Panc1 (cell line): ENCODE data around the gene RGS13. TPM values are rescaled to one million over a fixed set of nuclear protein-coding genes. Genes with fewer than 3 reads are reported as not detected.

ENCODE experiments used
- ATAC-seq: fragments of 200-7000 bp; cut with Tn5 transposase; 2 replicates; pipeline ENCODE4 v1.9.1; 2020; ENCODE audit warnings: mild to moderate bottlenecking, moderate library complexity
- BruUV-seq: library from RNA; stranded (reverse); fragments of 400-500 nt; replicated peaks from 2 replicates; lab custom pipeline; 2021; lab: Mats Ljungman, UMichigan
- CTCF ChIA-PET: fragments of 300-600 bp; sonication (Branson Sonifier 250); formaldehyde crosslinking; loops from one replicate; lab custom pipeline; 2022; ENCODE audit warnings: antibody characterized with exemption; lab: Charles Lee
- POLR2A ChIA-PET: fragments of 300-600 bp; sonication (Branson Sonifier 250); formaldehyde crosslinking; loops from one replicate; lab custom pipeline; 2022; ENCODE audit warnings: antibody characterized with exemption; lab: Charles Lee
- DNase-seq: peaks from one replicate; pipeline ENCODE4 v3.0.0-alpha.2; 2010; ENCODE audit warnings: low read depth, low spot score
- H3K27ac ChIP-seq: 2 replicates; pipeline ENCODE4 v1.5.1; 2011; ENCODE audit warnings: mild to moderate bottlenecking, low read length, inconsistent platforms
- H3K27me3 ChIP-seq: fragments of 200-500 bp; sonication (Bioruptor generic); 2 replicates; pipeline ENCODE4 v1.6.0; 2014; ENCODE audit warnings: low read length, inconsistent platforms; ENCODE audit not compliant: control insufficient read depth, insufficient read depth
- H3K36me3 ChIP-seq: fragments of 200-500 bp; sonication (Bioruptor generic); 2 replicates; pipeline ENCODE4 v1.5.1; 2014; ENCODE audit warnings: inconsistent platforms, mild to moderate bottlenecking, low read length, moderate library complexity; ENCODE audit not compliant: control insufficient read depth, insufficient read depth
- H3K4me1 ChIP-seq: 2 replicates; pipeline ENCODE4 v1.5.1; 2011; ENCODE audit warnings: inconsistent platforms, mild to moderate bottlenecking, low read length, moderate library complexity; ENCODE audit not compliant: control insufficient read depth, insufficient read depth
- H3K4me3 ChIP-seq, 2 experiments: 2 replicates each; pipeline ENCODE4 v1.5.1; 2011 to 2012; ENCODE audit warnings: low read depth in 2 of 2, low read length in 2 of 2, mild to moderate bottlenecking in 2 of 2, inconsistent platforms in 1 of 2, moderate library complexity in 1 of 2
- H3K9me3 ChIP-seq: fragments of 200-500 bp; sonication (Bioruptor generic); 2 replicates; pipeline ENCODE4 v1.5.1; 2014; ENCODE audit warnings: low read depth, mild to moderate bottlenecking, inconsistent platforms, low read length, moderate library complexity; ENCODE audit not compliant: control insufficient read depth, insufficient read depth
- POLR2AphosphoS5 ChIP-seq: IDR thresholded peaks from 2 replicates; pipeline ENCODE4 v1.6.1; 2012; ENCODE audit warnings: mild to moderate bottlenecking, low read depth, low read length, moderate library complexity
- SIN3A ChIP-seq: IDR thresholded peaks from 2 replicates; pipeline ENCODE4 v1.6.1; 2012; ENCODE audit warnings: low read depth, mild to moderate bottlenecking, low read length, moderate library complexity, borderline replicate concordance; ENCODE audit not compliant: insufficient read depth
- TCF7L2 ChIP-seq: IDR thresholded peaks from 2 replicates; pipeline ENCODE4 v1.6.1; 2011; ENCODE audit warnings: mild to moderate bottlenecking, low read depth, low read length, inconsistent platforms
- in situ Hi-C: cut with HindIII; loops from 2 replicates; pipeline ENCODE4 v1.10.0; 2016; ENCODE audit warnings: low sequenced_read_pairs, low pct_unique_long_range_greater_than_20kb
- intact Hi-C: fragments of 100-400 bp; cut with micrococcal nuclease; formaldehyde crosslinking; loops from one replicate; pipeline ENCODE4 v1.10.0; 2022; ENCODE audit not compliant: unreplicated experiment
- total RNA-seq: library from RNA; stranded (reverse); gene quantifications from one replicate; pipeline ENCODE4 v1.2.1, GENCODE V29; 2021; ENCODE audit not compliant: unreplicated experiment
- TF ChIP-seq, protein P1 (sequence below): fragments of 450-650 bp; IDR thresholded peaks from 2 replicates; pipeline ENCODE4 v1.5.1; 2017; ENCODE audit warnings: mild to moderate bottlenecking
- TF ChIP-seq, protein P2 (sequence below), 2 experiments: IDR thresholded peaks; 2 replicates each; pipeline ENCODE4 v1.6.1; 2011 to 2012; ENCODE audit warnings: low read depth in 2 of 2, control low read depth in 1 of 2, low read length in 1 of 2, mild to moderate bottlenecking in 1 of 2, moderate library complexity in 1 of 2; ENCODE audit not compliant: insufficient read depth in 1 of 2

Gene RGS13
- total RNA-seq, 1 experiment from 2014 or later, result not detected

DNA sequence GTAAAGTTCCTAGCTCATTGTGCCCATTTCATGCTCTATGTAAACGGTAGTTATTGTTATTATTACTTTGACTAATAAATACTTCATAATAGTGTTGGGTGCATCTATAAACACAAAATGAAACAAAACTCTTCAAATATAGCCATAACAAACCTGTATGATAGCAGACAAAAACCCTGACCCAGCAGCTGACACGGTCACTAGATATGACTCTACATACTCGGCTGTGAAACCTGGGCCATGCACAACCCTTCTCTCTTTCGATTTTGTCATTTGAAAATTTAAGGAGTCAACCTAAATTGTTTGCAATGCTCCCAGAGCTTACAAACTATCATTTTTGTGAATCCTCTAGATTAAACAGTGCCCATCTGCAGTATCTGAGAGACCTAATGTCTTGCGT, 8.0 kb upstream of the RGS13 start:
- H3K9me3 ChIP-seq, result no peaks in the 10 kb centered on the region
- POLR2A ChIA-PET, result no interaction called here
- in situ Hi-C loops, result no loop called here
- BruUV-seq, result no TSS peak
- CTCF ChIA-PET, result no interaction called here
- no peaks in the 10 kb centered on the region for H3K27me3 ChIP-seq
- DNase-seq (no peak), ATAC-seq (no peak)
- H3K36me3 ChIP-seq, result no peaks in the 10 kb centered on the region
- H3K27ac ChIP-seq, result no peak overlapping the region
- intact Hi-C loops, result no loop called here
- TF ChIP-seq SIN3A (no peak), TCF7L2 (no peak), POLR2AphosphoS5 (no peak)
- TF ChIP-seq, protein P1, sequence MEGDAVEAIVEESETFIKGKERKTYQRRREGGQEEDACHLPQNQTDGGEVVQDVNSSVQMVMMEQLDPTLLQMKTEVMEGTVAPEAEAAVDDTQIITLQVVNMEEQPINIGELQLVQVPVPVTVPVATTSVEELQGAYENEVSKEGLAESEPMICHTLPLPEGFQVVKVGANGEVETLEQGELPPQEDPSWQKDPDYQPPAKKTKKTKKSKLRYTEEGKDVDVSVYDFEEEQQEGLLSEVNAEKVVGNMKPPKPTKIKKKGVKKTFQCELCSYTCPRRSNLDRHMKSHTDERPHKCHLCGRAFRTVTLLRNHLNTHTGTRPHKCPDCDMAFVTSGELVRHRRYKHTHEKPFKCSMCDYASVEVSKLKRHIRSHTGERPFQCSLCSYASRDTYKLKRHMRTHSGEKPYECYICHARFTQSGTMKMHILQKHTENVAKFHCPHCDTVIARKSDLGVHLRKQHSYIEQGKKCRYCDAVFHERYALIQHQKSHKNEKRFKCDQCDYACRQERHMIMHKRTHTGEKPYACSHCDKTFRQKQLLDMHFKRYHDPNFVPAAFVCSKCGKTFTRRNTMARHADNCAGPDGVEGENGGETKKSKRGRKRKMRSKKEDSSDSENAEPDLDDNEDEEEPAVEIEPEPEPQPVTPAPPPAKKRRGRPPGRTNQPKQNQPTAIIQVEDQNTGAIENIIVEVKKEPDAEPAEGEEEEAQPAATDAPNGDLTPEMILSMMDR, result no peak
- TF ChIP-seq, protein P2, sequence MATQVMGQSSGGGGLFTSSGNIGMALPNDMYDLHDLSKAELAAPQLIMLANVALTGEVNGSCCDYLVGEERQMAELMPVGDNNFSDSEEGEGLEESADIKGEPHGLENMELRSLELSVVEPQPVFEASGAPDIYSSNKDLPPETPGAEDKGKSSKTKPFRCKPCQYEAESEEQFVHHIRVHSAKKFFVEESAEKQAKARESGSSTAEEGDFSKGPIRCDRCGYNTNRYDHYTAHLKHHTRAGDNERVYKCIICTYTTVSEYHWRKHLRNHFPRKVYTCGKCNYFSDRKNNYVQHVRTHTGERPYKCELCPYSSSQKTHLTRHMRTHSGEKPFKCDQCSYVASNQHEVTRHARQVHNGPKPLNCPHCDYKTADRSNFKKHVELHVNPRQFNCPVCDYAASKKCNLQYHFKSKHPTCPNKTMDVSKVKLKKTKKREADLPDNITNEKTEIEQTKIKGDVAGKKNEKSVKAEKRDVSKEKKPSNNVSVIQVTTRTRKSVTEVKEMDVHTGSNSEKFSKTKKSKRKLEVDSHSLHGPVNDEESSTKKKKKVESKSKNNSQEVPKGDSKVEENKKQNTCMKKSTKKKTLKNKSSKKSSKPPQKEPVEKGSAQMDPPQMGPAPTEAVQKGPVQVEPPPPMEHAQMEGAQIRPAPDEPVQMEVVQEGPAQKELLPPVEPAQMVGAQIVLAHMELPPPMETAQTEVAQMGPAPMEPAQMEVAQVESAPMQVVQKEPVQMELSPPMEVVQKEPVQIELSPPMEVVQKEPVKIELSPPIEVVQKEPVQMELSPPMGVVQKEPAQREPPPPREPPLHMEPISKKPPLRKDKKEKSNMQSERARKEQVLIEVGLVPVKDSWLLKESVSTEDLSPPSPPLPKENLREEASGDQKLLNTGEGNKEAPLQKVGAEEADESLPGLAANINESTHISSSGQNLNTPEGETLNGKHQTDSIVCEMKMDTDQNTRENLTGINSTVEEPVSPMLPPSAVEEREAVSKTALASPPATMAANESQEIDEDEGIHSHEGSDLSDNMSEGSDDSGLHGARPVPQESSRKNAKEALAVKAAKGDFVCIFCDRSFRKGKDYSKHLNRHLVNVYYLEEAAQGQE (IDR thresholded peaks at IDR 0.05; ENCODE audit: insufficient read depth in 1 of 2, low read depth in 2 of 2, low read length in 1 of 2), result no peak
- no peak overlapping the region for H3K4me3 ChIP-seq
- no peaks in the 10 kb centered on the region for H3K4me1 ChIP-seq

DNA sequence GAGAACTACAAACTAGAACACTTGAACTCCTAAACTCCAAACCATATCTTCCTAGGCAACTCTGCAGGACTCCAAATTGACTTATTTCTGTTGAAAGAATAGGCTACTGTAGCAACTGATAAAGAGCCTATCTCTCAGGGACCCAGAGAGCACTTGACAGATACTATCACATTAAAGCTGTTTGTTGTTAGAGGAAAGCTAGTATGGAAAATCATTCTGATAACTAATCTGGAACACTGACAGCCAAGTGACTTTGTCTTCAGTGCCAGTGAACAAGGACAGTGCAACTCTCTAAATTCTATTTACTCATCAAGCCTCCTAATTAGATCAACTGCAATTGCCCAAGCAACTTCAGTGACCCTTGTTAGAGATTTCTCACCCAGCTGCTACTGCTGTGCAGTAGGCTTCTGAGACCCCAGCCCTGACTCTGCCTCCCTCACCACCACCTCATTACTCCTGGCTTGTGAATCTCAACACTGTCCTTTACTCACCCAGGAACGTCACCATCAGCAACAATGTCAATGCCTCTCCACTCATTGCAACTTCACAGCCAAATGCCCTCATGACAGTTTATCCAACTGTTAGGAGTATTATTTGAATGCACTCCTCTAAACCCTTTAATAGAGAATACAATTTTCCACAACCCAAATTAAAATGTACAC, 7.4 kb upstream of the RGS13 start:
- ATAC-seq, result no peak
- no peak for TF ChIP-seq POLR2AphosphoS5
- TF ChIP-seq, protein P2 (IDR thresholded peaks at IDR 0.05; ENCODE audit: insufficient read depth in 1 of 2, low read depth in 2 of 2, low read length in 1 of 2), result no peak
- TF ChIP-seq, protein P1, result no peak
- no peak for TF ChIP-seq TCF7L2
- no peak for TF ChIP-seq SIN3A
- CTCF ChIA-PET, result no interaction called here

More for the DNA sequence above, 7.4 kb upstream of the RGS13 start:
- Histone ChIP-seq H3K27ac (no peak overlapping the region), H3K9me3 (no peaks in the 10 kb centered on the region), H3K27me3 (no peaks in the 10 kb centered on the region), H3K36me3 (no peaks in the 10 kb centered on the region), H3K4me3 (no peak overlapping the region), H3K4me1 (no peaks in the 10 kb centered on the region)
- intact Hi-C loops, result no loop called here
- DNase-seq, result no peak
- POLR2A ChIA-PET, result no interaction called here
- no TSS peak for BruUV-seq
- in situ Hi-C loops, result no loop called here
